ENCODE measurements around the gene ZDHHC17.
"Not testable (repeated sequence)": the region's sequence is repeated elsewhere in the genome, so short reads cannot be mapped to it uniquely, and the experiment has no call there.

Gene ZDHHC17

GRCh38 chr12:76766161-76766560 is 2.2 kb downstream of the ZDHHC17 start:
- H3K4me3 ChIP-seq (ENCODE audit: low read depth, low read length): no peak overlapping the region
- TF ChIP-seq CTCF (IDR thresholded peaks at IDR 0.05; ENCODE audit: insufficient read depth, low read depth, low read length, missing control alignments): no peak
- peak; percentile 19 for DNase-seq (ENCODE audit: low read depth)

GRCh38 chr12:76768576-76768975 is 4.7 kb downstream of the ZDHHC17 start:
- no peak for TF ChIP-seq CTCF (IDR thresholded peaks at IDR 0.05; ENCODE audit: insufficient read depth, low read depth, low read length, missing control alignments)
- no peak overlapping the region for H3K4me3 ChIP-seq (ENCODE audit: low read depth, low read length)
- no peak for DNase-seq (ENCODE audit: low read depth)

- no peak for TF ChIP-seq CTCF (IDR thresholded peaks at IDR 0.05; ENCODE audit: insufficient read depth, low read depth, low read length, missing control alignments)
- no peak overlapping the region for H3K4me3 ChIP-seq (ENCODE audit: low read depth, low read length)
- peak; percentile 70 for DNase-seq (ENCODE audit: low read depth)
Observed at GRCh38 chr12:76777765-76778216, 13.9 kb downstream of the ZDHHC17 start.

GRCh38 chr12:76778364-76778763 is 14.4 kb downstream of the ZDHHC17 start:
- DNase-seq (ENCODE audit: low read depth): no peak
- no peak for TF ChIP-seq CTCF (IDR thresholded peaks at IDR 0.05; ENCODE audit: insufficient read depth, low read depth, low read length, missing control alignments)
- no peak overlapping the region for H3K4me3 ChIP-seq (ENCODE audit: low read depth, low read length)

- not testable (repeated sequence) for H3K4me3 ChIP-seq (ENCODE audit: low read depth, low read length); DNase-seq (ENCODE audit: low read depth)
Observed at GRCh38 chr12:76779310-76779709, 15.4 kb downstream of the ZDHHC17 start.

GRCh38 chr12:76781321-76781720 is 17.4 kb downstream of the ZDHHC17 start:
- no peak for TF ChIP-seq CTCF (IDR thresholded peaks at IDR 0.05; ENCODE audit: insufficient read depth, low read depth, low read length, missing control alignments)
- no peak for DNase-seq (ENCODE audit: low read depth)
- no peak overlapping the region for H3K4me3 ChIP-seq (ENCODE audit: low read depth, low read length)

GRCh38 chr12:76782526-76782925 is 18.6 kb downstream of the ZDHHC17 start:
- H3K4me3 ChIP-seq (ENCODE audit: low read depth, low read length): no peak overlapping the region
- TF ChIP-seq CTCF (IDR thresholded peaks at IDR 0.05; ENCODE audit: insufficient read depth, low read depth, low read length, missing control alignments): no peak
- no peak for DNase-seq (ENCODE audit: low read depth)
